Hepatic stellate cell (primary cell): ENCODE results near the gene AOPEP.
"Not testable (repeated sequence)": the region's sequence is repeated elsewhere in the genome, so short reads cannot be mapped to it uniquely, and the experiment has no call there.

Source experiments
- DNase-seq: peaks from one replicate; pipeline ENCODE4 v3.0.0; 2011; ENCODE audit warnings: low spot score

The AOPEP gene

DNA sequence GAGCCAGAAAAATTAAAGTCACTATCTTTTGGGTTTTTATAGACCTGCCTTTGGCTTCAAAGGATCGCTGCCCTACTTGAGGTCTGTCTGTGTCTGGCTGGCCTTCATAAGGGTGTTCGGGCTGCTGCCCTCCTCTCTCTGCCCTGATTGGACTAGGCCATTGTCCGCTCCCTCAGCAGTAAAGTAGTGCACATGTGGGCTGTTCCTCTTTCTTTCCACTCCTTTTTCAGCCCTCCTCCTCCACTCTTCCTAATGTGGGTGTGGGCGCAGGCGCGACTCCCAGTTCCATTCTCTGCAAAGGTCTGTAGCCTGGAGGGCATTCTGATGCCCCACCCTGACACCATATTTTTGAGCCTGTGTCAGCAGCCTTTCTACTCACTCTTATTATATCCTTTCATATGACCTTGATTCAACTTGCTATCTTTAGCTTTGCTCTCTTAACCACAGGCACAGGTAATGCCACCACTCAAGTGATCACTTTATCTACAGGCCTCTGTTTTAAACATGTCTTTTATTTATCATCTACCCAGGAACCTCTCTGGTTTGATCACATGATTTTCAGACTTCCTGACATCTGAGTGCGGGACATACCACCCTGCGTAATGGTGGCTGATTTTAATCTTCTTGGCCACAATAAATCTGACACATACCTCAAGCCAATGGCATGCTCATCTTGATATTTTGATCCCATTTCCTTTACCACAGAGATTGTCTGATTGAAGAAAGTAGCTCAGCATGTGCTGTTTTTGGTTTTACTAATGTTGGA lies 144.5 kb downstream of the AOPEP start:
- no peak for DNase-seq

DNA sequence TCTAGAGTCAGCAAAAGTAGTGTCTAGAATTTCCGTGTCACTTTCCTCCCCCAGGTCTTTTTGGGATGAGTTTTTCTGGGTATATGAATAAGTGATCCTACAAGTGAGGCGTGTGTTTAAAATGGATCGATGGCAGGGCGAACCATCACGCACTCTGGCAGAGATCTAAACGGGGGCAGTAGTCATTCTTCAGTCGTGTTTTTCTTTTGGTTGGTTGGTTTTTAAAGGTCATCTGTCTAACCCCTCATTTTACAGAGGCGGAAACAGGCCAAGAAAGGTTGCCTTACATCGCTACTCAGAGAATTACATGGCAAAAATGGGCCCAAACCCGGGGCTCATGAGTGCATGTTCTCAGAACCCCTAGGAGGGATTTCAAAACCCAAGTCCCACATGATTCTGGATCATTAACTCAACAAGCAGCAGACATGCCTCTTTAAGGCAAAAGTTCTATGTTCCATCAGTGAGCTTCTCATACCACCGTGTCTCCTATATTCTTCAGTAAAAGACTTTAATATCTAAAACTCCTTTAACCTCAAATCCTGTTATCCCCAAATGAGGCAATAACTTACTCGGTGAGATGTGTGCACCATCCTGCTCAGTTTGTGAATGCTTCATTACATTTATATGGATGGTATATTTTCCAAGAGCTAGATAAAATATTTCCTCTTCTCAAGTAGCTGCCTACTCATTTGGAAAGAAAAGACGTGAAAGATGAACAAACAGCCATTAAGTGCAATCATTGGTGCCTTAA lies 145.8 kb downstream of the AOPEP start:
- DNase-seq: no peak

DNA sequence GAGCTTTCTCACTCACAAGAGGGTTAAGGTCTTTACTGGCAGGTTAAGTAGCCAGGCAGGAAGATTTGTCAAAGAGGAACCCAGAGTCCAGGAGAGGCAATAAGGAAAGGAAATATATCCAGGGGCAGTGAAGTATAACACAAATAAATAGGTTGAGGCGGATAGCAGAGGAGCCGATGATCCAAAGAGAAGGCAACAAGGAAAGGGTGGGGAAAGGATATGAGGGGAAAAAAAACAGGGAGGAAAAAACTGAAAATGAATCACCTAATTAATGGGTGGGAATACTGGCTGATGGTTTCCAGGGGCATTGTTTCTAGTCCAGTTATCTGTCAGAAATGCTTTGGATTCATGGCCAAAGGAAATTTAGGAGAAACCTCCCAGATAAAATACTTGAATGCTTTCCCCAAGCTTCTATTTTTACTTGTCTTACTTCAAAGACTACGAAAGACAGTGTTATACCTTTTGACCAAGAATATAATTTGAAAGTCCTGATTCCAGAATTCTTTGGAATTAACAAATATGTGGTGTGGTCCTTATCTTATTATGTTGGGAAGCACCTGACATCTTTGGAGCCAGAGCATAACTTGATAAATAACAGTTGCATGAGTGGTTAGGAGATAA lies 146.5 kb downstream of the AOPEP start:
- no peak for DNase-seq

DNA sequence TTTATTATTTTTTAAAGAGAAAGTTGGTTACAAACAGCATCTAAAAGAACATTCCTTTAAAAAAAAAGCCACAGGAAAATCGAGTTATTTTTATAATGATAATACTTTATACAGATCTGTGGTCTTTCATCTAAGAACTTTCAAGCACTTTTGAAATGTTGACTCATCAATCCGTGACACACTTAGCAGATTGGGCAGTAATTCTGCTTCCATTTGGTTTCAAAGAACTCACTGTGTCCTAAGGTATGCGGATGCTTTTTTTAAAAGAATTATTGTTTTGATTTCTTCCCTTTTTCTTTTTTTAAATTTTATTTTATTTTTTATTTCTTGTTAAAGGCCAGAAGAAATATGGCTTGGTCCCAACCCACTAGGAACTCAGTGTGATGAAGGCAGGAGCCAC lies 147.8 kb downstream of the AOPEP start:
- peak; percentile 39 for DNase-seq

DNA sequence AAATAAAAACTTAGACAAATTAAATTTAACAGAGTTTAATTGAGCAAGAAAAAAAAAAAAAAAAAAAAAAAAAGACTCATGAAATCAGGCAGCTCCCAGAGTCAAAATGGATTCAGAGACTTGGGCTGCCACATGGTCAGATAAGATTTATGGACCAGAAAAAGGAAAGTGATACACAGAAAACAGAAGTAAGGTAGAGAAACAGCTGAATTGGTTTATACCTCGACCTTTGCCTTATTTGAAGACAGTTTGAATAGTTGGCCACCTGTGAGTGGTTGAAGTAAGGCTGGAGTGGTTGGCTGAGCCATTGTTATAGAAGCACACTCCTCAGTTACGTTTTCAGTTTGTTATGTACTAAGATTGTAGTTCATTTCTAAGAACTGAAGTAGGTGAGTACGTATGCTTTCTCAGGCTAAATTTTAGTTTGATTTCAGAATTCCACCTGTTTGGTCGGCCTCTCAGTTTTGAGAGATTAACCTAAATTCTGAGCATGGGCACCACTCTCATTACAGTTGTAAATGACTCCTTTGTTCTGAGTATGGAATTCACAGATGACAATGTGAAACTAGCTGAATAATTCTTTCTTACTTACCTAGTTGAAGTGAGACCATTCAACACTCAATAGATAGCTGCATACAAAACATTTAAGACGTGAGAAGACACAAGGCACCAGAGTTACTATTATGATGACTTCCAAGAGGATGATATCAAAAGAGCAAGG lies 149.0 kb downstream of the AOPEP start:
- no peak for DNase-seq

DNA sequence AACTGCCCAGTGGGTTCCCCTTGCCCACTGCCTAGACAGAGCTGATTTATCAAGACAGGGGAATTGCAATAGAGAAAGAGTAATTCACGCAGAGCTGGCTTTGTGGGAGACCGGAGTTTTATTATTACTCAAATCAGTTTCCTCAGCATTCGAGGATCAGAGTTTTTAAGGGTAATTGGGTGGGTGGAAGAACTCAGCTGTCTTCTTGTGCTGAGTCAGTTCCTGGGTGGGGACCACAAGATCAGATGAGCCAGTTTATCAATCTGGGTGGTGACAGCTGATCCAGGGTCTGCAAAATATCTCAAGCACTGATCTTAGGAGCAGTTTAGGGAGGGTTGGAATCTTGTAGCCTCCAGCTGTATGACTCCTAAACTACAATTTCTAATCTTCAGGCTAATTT lies 152.3 kb downstream of the AOPEP start:
- DNase-seq: not testable (repeated sequence)

DNA sequence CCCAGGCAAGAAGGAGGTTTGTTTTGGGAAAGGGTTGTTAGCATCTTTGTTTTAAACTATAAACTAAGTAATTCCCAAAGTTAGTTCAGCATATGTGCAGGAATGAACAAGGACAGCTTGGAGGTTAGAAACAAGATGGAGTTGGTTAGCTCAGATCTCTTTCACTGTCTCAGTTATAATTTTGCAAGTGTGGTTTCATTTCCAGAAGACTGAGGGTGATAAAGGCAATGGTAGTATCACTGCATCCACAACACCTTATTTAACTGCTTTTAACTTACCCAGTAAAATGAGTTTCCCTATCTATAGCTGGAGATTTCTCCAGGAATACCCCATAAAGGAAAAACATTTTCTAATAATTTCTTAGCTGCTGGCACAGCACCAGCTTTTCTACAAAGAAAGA lies 152.7 kb downstream of the AOPEP start:
- no peak for DNase-seq

DNA sequence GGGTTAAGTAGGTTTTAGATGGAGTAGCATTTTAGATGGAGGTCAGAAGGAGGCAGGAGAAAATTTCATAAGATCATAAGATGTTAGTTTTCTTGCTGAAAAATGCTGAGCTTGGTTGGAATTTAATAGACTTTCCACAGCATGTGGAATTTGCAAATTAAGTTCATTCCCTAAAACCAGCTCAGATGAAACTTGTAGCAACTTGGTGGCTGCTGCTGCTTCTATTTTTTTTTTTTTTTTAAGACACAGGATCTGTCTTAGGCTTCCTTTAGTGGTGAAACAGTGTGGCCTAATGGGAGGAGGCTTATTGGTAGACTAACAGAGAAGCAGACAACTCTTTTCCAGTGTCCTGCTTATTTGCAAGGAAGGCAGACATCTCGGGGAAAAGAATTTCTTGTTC lies 154.5 kb downstream of the AOPEP start:
- DNase-seq: no peak

DNA sequence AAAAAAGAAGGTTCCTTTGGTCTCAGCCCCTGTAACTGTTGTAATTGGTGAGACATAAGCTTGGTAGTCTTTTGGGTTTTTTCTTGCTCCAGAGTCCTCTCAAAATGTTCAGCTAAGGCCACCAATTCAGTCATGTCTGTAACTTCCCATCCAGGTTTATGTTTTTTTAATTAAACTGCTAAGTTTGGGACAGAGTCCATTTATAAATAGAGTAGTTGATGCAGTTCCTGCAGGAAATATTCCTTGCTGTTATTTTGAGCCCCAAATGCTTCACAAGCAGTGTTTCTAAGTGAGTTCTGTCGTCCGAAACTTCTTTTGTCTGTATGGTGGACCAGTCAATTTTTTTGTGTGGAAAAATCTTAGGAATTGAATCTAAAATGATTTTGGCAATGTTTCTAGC lies 155.0 kb downstream of the AOPEP start:
- DNase-seq: no peak

DNA sequence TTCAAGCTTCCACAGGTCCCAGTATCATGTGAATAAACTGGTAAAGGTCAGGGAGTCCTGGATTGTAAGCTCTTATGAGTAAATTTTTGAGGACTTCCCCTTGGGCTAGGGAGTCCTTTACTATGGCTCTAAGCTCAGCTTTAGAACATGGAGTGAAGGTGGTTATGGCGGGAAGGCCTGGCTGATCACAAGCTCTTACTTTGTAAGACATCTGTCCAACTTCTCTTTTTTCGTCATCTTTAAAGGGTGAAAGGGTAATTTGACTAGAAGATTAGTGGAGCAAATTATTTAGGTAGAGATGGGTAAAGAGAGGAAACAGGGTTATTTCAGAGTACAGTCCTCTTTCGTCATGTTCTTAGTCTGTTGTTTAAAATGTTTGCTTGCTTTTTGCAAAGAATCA lies 155.4 kb downstream of the AOPEP start:
- no peak for DNase-seq

DNA sequence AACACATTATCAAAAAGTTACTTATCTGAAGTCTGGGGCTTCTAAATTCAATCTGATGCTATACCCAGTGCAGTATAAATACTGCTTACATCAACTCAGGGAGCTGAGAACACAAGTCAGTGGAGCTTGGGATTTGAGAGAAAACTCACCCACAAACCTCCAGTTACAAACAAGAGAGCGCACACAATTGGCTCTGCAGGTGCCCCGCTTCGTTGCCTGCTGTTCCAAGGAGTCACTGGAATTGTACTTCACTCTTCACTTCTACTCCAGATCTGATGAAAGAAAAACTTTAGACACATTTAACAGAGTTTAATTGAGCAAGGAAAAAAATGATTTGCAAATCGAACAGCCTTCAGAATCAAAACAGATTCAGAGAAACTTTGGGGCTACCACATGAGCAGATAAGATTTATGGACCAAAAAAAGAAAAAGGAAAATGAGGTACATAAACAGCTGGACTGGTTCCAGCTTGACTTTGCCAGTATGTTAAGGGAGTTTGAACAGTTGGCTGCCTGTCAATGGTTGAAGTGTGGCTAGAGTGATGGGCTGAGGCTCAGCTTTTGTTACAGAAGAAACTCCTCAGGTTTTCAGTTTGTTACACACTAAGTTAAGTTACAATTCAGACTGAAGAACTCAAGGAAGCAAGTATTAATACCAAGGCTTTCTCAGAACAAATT lies 156.6 kb downstream of the AOPEP start:
- no peak for DNase-seq

DNA sequence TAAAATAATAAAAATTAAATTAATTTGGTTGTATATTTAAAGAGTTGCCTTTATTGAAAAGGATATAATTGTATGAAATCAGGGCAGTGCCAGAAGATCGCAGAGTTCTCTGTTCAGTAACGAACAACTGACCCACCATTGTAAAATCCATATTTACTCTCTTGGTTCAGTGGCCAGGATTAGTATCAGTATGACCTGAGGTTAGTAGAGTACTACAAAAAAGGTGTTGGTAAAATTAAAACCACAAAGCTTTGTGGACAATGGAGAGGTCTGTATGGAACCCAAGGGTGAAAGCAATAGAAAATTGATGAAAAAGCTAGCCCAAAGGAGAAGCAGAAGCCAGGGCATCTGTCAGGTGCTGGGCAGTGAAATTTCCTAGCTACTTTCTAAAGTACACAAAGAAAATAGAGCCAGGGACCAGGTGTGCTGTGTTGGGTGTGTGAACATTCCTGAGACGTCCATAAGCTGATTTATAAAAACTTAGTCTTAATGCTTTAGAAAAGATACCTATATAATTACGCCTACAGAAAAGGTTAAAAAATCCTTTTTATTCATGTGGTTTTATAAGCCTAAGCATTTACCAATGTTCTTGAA lies 159.5 kb downstream of the AOPEP start:
- DNase-seq: no peak

DNA sequence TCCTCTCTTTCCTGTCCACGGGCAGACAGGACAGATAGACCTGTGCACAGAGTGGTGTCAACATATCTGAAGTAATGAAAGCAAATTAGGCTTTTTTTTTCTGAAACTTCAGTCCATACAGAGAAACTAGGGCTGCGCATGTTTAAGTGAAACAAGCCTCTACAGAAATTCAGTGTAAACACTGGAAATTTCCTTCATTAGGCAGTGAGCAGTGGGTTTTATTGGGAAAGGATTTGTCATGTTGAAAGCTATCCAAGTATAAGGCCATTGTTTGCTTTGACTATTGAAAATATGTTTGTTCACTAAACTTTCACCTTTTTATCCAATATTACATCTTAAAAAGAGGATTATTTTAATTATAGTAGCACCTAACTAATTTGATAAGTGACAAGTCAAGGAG lies 161.2 kb downstream of the AOPEP start:
- DNase-seq: no peak

DNA sequence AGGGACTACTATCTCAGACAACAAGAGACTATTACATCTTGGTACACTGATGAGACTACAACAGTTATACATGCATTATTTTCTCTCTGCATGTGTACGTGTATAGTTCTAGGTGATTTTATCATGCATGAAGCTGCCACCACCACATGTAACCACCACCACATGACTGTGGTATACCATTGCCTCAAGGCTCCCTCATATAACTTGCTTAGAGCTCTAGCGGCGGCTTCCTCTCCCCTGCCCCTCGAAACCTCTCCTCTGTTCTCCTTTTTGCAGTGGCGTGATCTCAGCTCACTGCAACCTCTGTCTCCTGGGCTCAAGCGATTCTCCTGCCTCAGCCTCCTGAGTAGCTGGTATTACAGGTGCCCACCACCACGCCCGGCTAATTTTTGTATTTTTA lies 162.3 kb downstream of the AOPEP start:
- DNase-seq: no peak

DNA sequence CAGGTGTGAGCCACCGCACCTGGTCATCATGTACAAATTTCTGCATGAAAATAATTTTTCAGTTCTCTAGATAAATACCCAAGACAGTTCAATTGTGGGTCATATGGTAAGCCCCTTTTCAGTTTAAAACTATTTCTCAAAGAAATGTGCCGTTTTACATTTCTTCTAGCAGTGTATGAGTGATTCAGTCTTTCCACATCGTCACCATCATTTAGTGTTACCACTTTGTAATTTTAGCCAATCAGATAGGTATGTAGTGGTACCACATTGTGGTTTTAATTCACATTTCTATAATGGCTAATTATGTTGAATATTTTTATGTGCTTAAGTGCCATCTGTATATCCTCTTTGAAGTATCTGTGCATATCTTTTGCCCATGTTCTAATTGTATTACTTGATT lies 163.1 kb downstream of the AOPEP start:
- DNase-seq: no peak

DNA sequence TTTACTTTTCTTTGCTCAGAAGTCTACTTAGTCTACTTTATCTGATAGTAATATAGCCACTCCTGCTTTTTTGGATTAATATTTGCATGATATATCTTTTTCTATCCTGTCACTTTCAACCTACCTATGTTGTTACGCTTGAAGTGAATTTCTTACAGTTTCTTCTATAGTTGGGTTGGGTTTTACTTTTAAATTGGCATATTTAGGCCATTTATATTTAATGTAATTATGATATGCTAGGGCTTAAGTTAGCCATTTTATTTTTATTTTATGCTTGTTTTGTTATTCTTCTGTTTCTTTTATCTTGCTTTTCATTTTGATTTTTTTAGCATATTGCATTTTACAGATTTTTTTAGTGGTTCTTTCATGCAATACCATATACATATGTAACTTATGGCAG lies 164.7 kb downstream of the AOPEP start:
- no peak for DNase-seq

DNA sequence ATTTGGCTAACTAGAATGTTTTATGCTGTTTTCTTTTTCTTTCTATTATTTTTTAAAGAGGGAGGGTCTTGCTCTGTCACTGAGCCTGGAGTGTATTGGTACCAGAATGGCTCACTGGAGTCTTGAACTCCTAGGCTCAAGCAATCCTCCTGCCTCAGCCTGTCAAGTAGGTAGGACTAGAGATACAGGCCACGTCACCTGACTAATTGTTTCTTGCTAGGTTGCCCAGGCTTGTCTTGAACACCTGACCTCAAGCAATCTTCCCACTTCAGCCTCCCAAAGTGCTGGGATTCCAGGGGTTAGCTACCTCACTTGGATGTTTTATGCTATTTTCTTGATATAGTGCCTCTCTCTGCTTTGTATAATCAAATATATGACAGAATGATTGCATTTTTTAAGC lies 166.2 kb downstream of the AOPEP start:
- no peak for DNase-seq

DNA sequence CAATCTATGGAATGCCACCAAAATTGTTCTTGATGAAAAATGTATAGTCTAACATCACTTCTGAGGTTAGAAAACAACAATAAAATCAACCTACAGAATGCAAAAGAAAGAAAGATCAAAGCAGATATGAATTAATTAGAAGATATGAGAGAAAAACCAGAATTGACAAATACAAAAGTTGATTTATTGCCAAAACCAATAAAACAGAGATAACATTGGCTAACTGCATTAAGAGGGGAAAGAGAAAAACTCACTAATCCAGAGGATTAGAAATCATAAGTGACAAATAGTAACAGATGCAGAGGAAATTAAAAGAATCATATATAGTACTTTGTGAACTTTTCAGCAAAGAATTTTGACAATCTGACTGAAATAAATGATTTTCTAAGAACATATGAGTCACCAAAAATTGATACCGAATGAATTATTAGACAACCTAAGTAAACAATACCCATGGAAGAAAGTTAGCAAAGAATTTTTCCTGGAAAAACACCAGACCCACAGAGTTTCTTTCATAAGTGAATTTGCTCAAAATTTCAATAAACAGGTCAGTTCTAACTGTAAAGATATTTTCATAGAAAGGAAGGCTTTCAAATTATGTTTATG lies 167.7 kb downstream of the AOPEP start:
- DNase-seq: no peak

DNA sequence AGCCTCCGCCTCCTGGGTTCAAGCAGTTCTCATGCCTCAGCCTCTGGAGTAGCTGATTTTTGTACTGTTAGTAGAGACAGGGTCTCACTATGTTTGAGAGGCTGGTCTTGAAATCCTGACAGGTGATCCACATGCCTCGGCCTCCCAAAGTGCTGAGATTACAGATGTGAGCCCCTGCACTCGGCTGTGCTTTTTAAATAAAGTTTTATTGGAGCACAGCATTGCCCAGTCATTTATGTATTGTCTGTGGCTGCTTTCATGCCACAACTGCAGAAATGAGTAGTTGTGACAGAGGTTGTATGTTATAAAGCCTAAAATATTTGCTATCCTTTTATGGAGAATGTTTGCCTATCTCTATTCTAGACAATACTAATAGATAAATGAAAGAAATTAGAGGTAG lies 169.2 kb downstream of the AOPEP start:
- DNase-seq: no peak

DNA sequence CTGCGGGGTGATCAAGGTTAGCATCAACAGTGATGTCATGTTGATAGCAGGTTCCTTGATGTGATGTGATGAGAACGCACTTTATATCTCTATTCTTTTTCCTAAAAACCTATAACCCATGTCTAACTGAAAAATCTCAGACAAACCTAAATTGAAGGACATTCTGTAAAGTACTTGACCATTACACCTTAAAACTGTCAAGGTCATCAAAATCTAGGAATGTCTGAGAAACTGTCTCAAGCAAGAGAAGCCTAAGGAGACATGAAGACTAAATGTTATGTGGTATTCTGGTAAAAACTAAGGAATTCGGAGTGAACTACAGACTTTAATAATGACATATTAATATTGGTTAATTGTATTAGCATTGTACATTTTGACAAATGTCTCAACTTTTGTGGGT lies 170.0 kb downstream of the AOPEP start:
- no peak for DNase-seq
